ENCODE measurements around the gene CGNL1.

The CGNL1 gene

GRCh38 chr15:57375827-57376695 is at the start of gene CGNL1:
CGNL1 (plus strand) TSS chr15:57376505; CDS start chr15:57438000, 61,495 bp downstream.
- Histone ChIP-seq H3K4me1 (no peaks in the 10 kb centered on the region), H3K4me2 (peak within 1 kb of the TSS; percentile 65), H3K27me3 (peaks cover 44% of the 10 kb centered on the region), H3K36me3 (no peaks in the 10 kb centered on the region), H4K20me1 (no peaks in the 10 kb centered on the region), H3K27ac (no peak within 1 kb of the TSS), H3K4me3 (peak within 1 kb of the TSS; percentile 59), H3K9me3 (peaks cover 10% of the 10 kb centered on the region), H3K9ac (no peak within 1 kb of the TSS)
- TF ChIP-seq Cebpa-rat (IDR thresholded peaks at IDR 0.05), result no peak

GRCh38 chr15:57327985-57328471 is 48.3 kb upstream of the CGNL1 start:
- Histone ChIP-seq H3K4me3 (no peak overlapping the region), H3K27ac (no peak overlapping the region), H4K20me1 (no peaks in the 10 kb centered on the region), H3K4me2 (no peak overlapping the region), H3K36me3 (no peaks in the 10 kb centered on the region), H3K9ac (no peak overlapping the region), H3K4me1 (peaks cover 31% of the 10 kb centered on the region), H3K9me3 (no peaks in the 10 kb centered on the region), H3K27me3 (no peaks in the 10 kb centered on the region)
- no peak for TF ChIP-seq Cebpa-rat (IDR thresholded peaks at IDR 0.05)

GRCh38 chr15:57328479-57328878 is 47.8 kb upstream of the CGNL1 start:
- Histone ChIP-seq H3K9ac (no peak overlapping the region), H3K4me1 (peaks cover 26% of the 10 kb centered on the region), H4K20me1 (no peaks in the 10 kb centered on the region), H3K27ac (no peak overlapping the region), H3K36me3 (no peaks in the 10 kb centered on the region), H3K4me2 (no peak overlapping the region), H3K4me3 (no peak overlapping the region), H3K9me3 (no peaks in the 10 kb centered on the region), H3K27me3 (no peaks in the 10 kb centered on the region)
- no peak for TF ChIP-seq Cebpa-rat (IDR thresholded peaks at IDR 0.05)

- H3K9ac ChIP-seq, result no peak overlapping the region
- peaks cover 22% of the 10 kb centered on the region for H3K4me1 ChIP-seq
- H3K4me2 ChIP-seq, result no peak overlapping the region
- no peaks in the 10 kb centered on the region for H3K27me3 ChIP-seq
- no peak overlapping the region for H3K27ac ChIP-seq
- TF ChIP-seq Cebpa-rat (IDR thresholded peaks at IDR 0.05), result no peak
- no peaks in the 10 kb centered on the region for H3K9me3 ChIP-seq
- H3K4me3 ChIP-seq, result no peak overlapping the region
- no peaks in the 10 kb centered on the region for H3K36me3 ChIP-seq
- no peaks in the 10 kb centered on the region for H4K20me1 ChIP-seq
Measured at GRCh38 chr15:57328897-57329296, 47.4 kb upstream of the CGNL1 start.

GRCh38 chr15:57329582-57330367 is 46.5 kb upstream of the CGNL1 start:
- Histone ChIP-seq H3K36me3 (no peaks in the 10 kb centered on the region), H4K20me1 (no peaks in the 10 kb centered on the region), H3K9me3 (no peaks in the 10 kb centered on the region), H3K9ac (no peak overlapping the region), H3K27ac (no peak overlapping the region), H3K4me1 (peaks cover 21% of the 10 kb centered on the region), H3K4me3 (no peak overlapping the region), H3K27me3 (no peaks in the 10 kb centered on the region), H3K4me2 (peak overlapping the region; percentile 63)
- TF ChIP-seq Cebpa-rat (IDR thresholded peaks at IDR 0.05), result no peak

GRCh38 chr15:57330619-57331340 is 45.5 kb upstream of the CGNL1 start:
- Histone ChIP-seq H3K27me3 (no peaks in the 10 kb centered on the region), H3K36me3 (no peaks in the 10 kb centered on the region)

GRCh38 chr15:57332326-57332725 is 44.0 kb upstream of the CGNL1 start:
- H3K9ac ChIP-seq, result no peak overlapping the region

More at GRCh38 chr15:57330619-57331340, 45.5 kb upstream of the CGNL1 start:
- Histone ChIP-seq H3K4me2 (peak overlapping the region; percentile 63), H3K27ac (no peak overlapping the region), H3K9me3 (no peaks in the 10 kb centered on the region), H3K9ac (no peak overlapping the region), H3K4me3 (no peak overlapping the region), H4K20me1 (no peaks in the 10 kb centered on the region), H3K4me1 (peaks cover 26% of the 10 kb centered on the region)
- TF ChIP-seq Cebpa-rat (IDR thresholded peaks at IDR 0.05), result no peak

GRCh38 chr15:57333487-57333886 is 42.8 kb upstream of the CGNL1 start:
- Histone ChIP-seq H3K36me3 (no peaks in the 10 kb centered on the region), H3K9me3 (no peaks in the 10 kb centered on the region), H4K20me1 (no peaks in the 10 kb centered on the region), H3K27ac (no peak overlapping the region), H3K4me3 (no peak overlapping the region), H3K27me3 (no peaks in the 10 kb centered on the region), H3K4me2 (no peak overlapping the region), H3K4me1 (peaks cover 41% of the 10 kb centered on the region), H3K9ac (no peak overlapping the region)
- no peak for TF ChIP-seq Cebpa-rat (IDR thresholded peaks at IDR 0.05)

More at GRCh38 chr15:57332326-57332725, 44.0 kb upstream of the CGNL1 start:
- H3K36me3 ChIP-seq, result no peaks in the 10 kb centered on the region
- peak overlapping the region; percentile 36; the same call in 1 of the 2 replicates for H3K4me2 ChIP-seq
- no peak for TF ChIP-seq Cebpa-rat (IDR thresholded peaks at IDR 0.05)
- peaks cover 32% of the 10 kb centered on the region for H3K4me1 ChIP-seq
- H3K27ac ChIP-seq, result no peak overlapping the region
- no peaks in the 10 kb centered on the region for H3K27me3 ChIP-seq
- no peak overlapping the region for H3K4me3 ChIP-seq
- no peaks in the 10 kb centered on the region for H3K9me3 ChIP-seq
- no peaks in the 10 kb centered on the region for H4K20me1 ChIP-seq

GRCh38 chr15:57334257-57334656 is 42.0 kb upstream of the CGNL1 start:
- TF ChIP-seq Cebpa-rat (IDR thresholded peaks at IDR 0.05), result no peak
- Histone ChIP-seq H3K27ac (no peak overlapping the region), H4K20me1 (no peaks in the 10 kb centered on the region), H3K36me3 (no peaks in the 10 kb centered on the region), H3K4me1 (peaks cover 48% of the 10 kb centered on the region), H3K4me2 (no peak overlapping the region), H3K4me3 (no peak overlapping the region), H3K27me3 (no peaks in the 10 kb centered on the region), H3K9me3 (no peaks in the 10 kb centered on the region), H3K9ac (no peak overlapping the region)
